BE2C (cell line): Measurements from ENCODE around the gene SLC6A13.

Source experiments
- DNase-seq: peaks from one replicate; pipeline ENCODE4 v3.0.0-alpha.2; 2020
- H3K27me3 ChIP-seq: fragments of 250-450 bp; sonication (Bioruptor Pico); 2 replicates; pipeline ENCODE4 v1.5.1; 2020; ENCODE audit warnings: mild to moderate bottlenecking
- H3K36me3 ChIP-seq: fragments of 250-450 bp; sonication (Bioruptor Pico); 2 replicates; pipeline ENCODE4 v1.5.1; 2020; ENCODE audit warnings: mild to moderate bottlenecking
- H3K4me1 ChIP-seq: fragments of 250-450 bp; sonication (Bioruptor Pico); 2 replicates; pipeline ENCODE4 v1.5.1; 2020
- H3K4me3 ChIP-seq: 2 replicates; pipeline ENCODE4 v1.5.1; 2011; ENCODE audit warnings: low read depth, low read length
- H3K9me3 ChIP-seq: fragments of 250-450 bp; sonication (Bioruptor Pico); 2 replicates; pipeline ENCODE4 v1.5.1; 2020
- CTCF ChIP-seq: IDR thresholded peaks from 2 replicates; pipeline ENCODE4 v1.5.1; 2012; ENCODE audit warnings: mild to moderate bottlenecking, low read depth, low read length

SLC6A13 gene

GRCh38 chr12:278046-278445, 15.4 kb upstream of the SLC6A13 start:
- no peak overlapping the region for H3K4me3 ChIP-seq
- H3K36me3 ChIP-seq, result no peaks in the 10 kb centered on the region
- TF ChIP-seq CTCF, result no peak
- H3K4me1 ChIP-seq, result no peaks in the 10 kb centered on the region
- H3K9me3 ChIP-seq, result no peaks in the 10 kb centered on the region
- no peak for DNase-seq
- H3K27me3 ChIP-seq, result no peaks in the 10 kb centered on the region

GRCh38 chr12:275812-276211, 13.2 kb upstream of the SLC6A13 start:
- Histone ChIP-seq H3K4me1 (no peaks in the 10 kb centered on the region), H3K9me3 (no peaks in the 10 kb centered on the region), H3K36me3 (no peaks in the 10 kb centered on the region), H3K27me3 (no peaks in the 10 kb centered on the region), H3K4me3 (no peak overlapping the region)
- TF ChIP-seq CTCF, result no peak
- no peak for DNase-seq

GRCh38 chr12:273382-273781, 10.7 kb upstream of the SLC6A13 start:
- no peaks in the 10 kb centered on the region for H3K4me1 ChIP-seq
- no peak for DNase-seq
- TF ChIP-seq CTCF, result no peak

GRCh38 chr12:272942-273341, 10.3 kb upstream of the SLC6A13 start:
- TF ChIP-seq CTCF, result no peak
- Histone ChIP-seq H3K4me1 (no peaks in the 10 kb centered on the region), H3K36me3 (no peaks in the 10 kb centered on the region), H3K9me3 (no peaks in the 10 kb centered on the region), H3K27me3 (no peaks in the 10 kb centered on the region; the same call in 1 of the 2 replicates), H3K4me3 (no peak overlapping the region)
- DNase-seq, result no peak

More at GRCh38 chr12:273382-273781, 10.7 kb upstream of the SLC6A13 start:
- no peaks in the 10 kb centered on the region for H3K27me3 ChIP-seq
- H3K9me3 ChIP-seq, result no peaks in the 10 kb centered on the region
- no peak overlapping the region for H3K4me3 ChIP-seq
- no peaks in the 10 kb centered on the region for H3K36me3 ChIP-seq

- Histone ChIP-seq H3K4me1 (no peaks in the 10 kb centered on the region), H3K4me3 (no peak overlapping the region), H3K27me3 (peaks cover 7% of the 10 kb centered on the region; the same call in 1 of the 2 replicates), H3K9me3 (no peaks in the 10 kb centered on the region), H3K36me3 (no peaks in the 10 kb centered on the region)
- DNase-seq, result no peak
- no peak for TF ChIP-seq CTCF
These were observed 8.5 kb upstream of the SLC6A13 start for GRCh38 chr12:271161-271560.

- no peak overlapping the region for H3K4me3 ChIP-seq
- no peak for DNase-seq
- peaks cover 16% of the 10 kb centered on the region for H3K27me3 ChIP-seq
- no peaks in the 10 kb centered on the region for H3K36me3 ChIP-seq
- TF ChIP-seq CTCF, result no peak
- no peaks in the 10 kb centered on the region for H3K9me3 ChIP-seq
- H3K4me1 ChIP-seq, result no peaks in the 10 kb centered on the region
These were observed 6.6 kb upstream of the SLC6A13 start for GRCh38 chr12:269191-269590.
